Vagina (tissue), 2 donors: ENCODE data around the gene CD47. TPM values are rescaled to one million over a fixed set of nuclear protein-coding genes. Genes with fewer than 3 reads are reported as not detected.

ENCODE experiments used
- DNase-seq, 2 donors: peaks; one replicate each; pipeline ENCODE4 v3.0.0-alpha.2; 2017; ENCODE audit errors: extremely low spot score in 2 of 2
- H3K27ac ChIP-seq: fragments of 200-600 bp; sonication (generic); one replicate; pipeline ENCODE4 v1.5.1; 2019
- H3K27me3 ChIP-seq: fragments of 200-600 bp; sonication (generic); one replicate; pipeline ENCODE4 v1.5.1; 2019
- H3K36me3 ChIP-seq, 2 donors: fragments of 200-600 bp; sonication (generic); one replicate each; pipeline ENCODE4 v1.5.1; 2017 to 2019
- H3K4me1 ChIP-seq: fragments of 200-600 bp; sonication (generic); one replicate; pipeline ENCODE4 v1.5.1; 2019
- H3K4me3 ChIP-seq, 2 donors: fragments of 200-600 bp; sonication (generic); 1 replicate in 1 of 2; 2 replicates in 1 of 2; pipeline ENCODE4 v1.5.1; 2016 to 2019
- H3K9me3 ChIP-seq: fragments of 200-600 bp; sonication (generic); one replicate; pipeline ENCODE4 v1.5.1; 2019
- CTCF ChIP-seq, 3 experiments: fragments of 450-650 bp in 2 of 3; fragments of 200-600 bp in 1 of 3; sonication (generic) in 1 of 3; IDR thresholded peaks; one replicate each; pipeline ENCODE4 v1.5.1; 2017 to 2019; ENCODE audit warnings: antibody characterized with exemption in 3 of 3, mild to moderate bottlenecking in 2 of 3, moderate library complexity in 2 of 3
- POLR2A ChIP-seq, 2 donors: fragments of 450-650 bp; IDR thresholded peaks; one replicate each; pipeline ENCODE4 v1.6.1; 2017; ENCODE audit warnings: antibody characterized with exemption in 2 of 2, mild to moderate bottlenecking in 2 of 2, moderate library complexity in 2 of 2
- POLR2AphosphoS5 ChIP-seq, 2 donors: sonication (generic); formaldehyde crosslinking; IDR thresholded peaks; one replicate each; pipeline ENCODE4 v1.9.0; 2017; ENCODE audit warnings: antibody characterized with exemption in 2 of 2, mild to moderate bottlenecking in 2 of 2, low read depth in 1 of 2; ENCODE audit not compliant: insufficient read depth in 1 of 2
- intact Hi-C: fragments of 100-400 bp; cut with DNase I; formaldehyde crosslinking; loops from one replicate; pipeline ENCODE4 v1.15.1; 2023
- total RNA-seq: library from RNA; depleted of rRNA; stranded (reverse); fragments of >200 nt; gene quantifications from one replicate; pipeline ENCODE4 v1.2.3, GENCODE V29; 2016

The CD47 gene
- total RNA-seq, 1 donor from 2014 or later = 51.3 TPM

DNA sequence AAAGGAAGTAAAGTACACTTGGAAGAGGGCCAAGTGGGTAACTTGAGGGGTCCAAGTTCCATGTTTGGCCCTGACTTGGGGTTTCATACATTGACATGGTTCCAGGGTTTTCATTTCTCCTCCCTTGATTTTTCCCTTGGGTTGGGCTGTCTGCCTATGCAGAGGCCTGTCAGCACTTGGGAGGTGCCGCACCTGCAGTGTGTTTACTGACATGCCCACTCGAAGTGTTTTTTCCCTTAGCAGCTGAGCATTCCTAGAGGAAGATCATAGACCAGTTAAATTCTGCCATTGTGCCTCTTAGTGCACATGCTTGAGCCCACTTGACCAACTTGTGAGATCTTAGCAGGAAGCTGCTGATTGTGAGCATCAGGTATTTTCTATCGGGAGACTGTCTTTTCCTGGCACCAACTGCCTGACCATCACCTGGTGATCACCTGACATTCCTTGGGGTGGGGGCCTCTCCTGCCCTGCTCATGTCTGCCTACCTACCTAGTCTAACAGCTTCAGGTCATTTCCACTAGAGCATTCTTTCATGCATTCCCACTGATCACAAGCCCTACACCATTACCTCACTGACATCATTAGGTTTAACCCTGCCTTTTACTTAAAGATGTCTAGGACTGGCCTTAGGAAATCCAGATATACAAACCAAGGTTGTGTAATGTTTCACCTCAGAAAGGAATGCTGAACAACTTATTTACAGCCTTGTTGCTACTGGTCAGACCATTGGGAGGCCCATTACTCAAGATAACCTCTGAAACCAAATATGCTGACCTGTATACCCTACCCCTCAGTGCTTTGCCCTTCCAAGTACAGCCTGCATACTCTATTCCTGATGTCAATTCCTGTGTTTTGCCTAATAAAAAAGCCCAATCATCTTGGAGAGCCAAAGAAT lies 68.3 kb downstream of the CD47 start:
- no peak for DNase-seq
- TF ChIP-seq CTCF (IDR thresholded peaks at IDR 0.05) (no peak), POLR2AphosphoS5 (IDR thresholded peaks at IDR 0.05; ENCODE audit: insufficient read depth in 1 of 2, low read depth in 1 of 2) (no peak), POLR2A (IDR thresholded peaks at IDR 0.05) (no peak)
- intact Hi-C loops = no loop called here
- Histone ChIP-seq H3K27ac (no peak overlapping the region), H3K4me3 (no peak overlapping the region), H3K36me3 (no peaks in the 10 kb centered on the region), H3K4me1 (peaks cover 9% of the 10 kb centered on the region), H3K9me3 (no peaks in the 10 kb centered on the region), H3K27me3 (no peaks in the 10 kb centered on the region)

DNA sequence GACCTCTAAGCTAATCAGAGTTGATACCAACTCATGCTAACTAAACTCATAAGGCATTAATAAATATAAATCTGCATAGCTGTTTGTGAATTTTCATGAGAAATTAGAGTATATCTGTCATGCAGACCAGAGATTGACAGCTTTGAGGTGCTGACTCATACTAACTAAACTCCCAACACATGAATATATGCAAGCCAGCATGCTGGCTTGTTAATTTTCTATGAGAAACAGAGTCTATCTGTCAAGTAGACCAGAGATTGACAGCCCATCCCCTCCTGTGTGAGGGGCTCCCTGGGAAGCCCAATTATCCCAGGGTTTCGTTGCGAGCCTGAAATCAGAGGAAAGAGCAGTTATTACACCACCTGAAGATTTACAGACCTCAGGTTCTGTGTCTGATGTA lies 69.3 kb downstream of the CD47 start:
- H3K27me3 ChIP-seq = no peaks in the 10 kb centered on the region
- no peak overlapping the region for H3K4me3 ChIP-seq
- no peak for TF ChIP-seq POLR2AphosphoS5 (IDR thresholded peaks at IDR 0.05; ENCODE audit: insufficient read depth in 1 of 2, low read depth in 1 of 2)
- no peak for TF ChIP-seq CTCF (IDR thresholded peaks at IDR 0.05)
- TF ChIP-seq POLR2A (IDR thresholded peaks at IDR 0.05) = no peak
- H3K4me1 ChIP-seq = peaks cover 9% of the 10 kb centered on the region
- H3K36me3 ChIP-seq = no peaks in the 10 kb centered on the region
- H3K9me3 ChIP-seq = no peaks in the 10 kb centered on the region
- intact Hi-C loops = no loop called here
- DNase-seq = no peak
- H3K27ac ChIP-seq = no peak overlapping the region

GRCh38 chr3:108021131-108021530 lies 69.7 kb downstream of the CD47 start:
- no peak for TF ChIP-seq POLR2A (IDR thresholded peaks at IDR 0.05)
- TF ChIP-seq CTCF (IDR thresholded peaks at IDR 0.05) = no peak
- TF ChIP-seq POLR2AphosphoS5 (IDR thresholded peaks at IDR 0.05; ENCODE audit: insufficient read depth in 1 of 2, low read depth in 1 of 2) = no peak
- Histone ChIP-seq H3K27ac (no peak overlapping the region), H3K27me3 (no peaks in the 10 kb centered on the region), H3K4me3 (no peak overlapping the region), H3K4me1 (peaks cover 9% of the 10 kb centered on the region), H3K9me3 (no peaks in the 10 kb centered on the region), H3K36me3 (no peaks in the 10 kb centered on the region)
- DNase-seq = no peak
- intact Hi-C loops = no loop called here

DNA sequence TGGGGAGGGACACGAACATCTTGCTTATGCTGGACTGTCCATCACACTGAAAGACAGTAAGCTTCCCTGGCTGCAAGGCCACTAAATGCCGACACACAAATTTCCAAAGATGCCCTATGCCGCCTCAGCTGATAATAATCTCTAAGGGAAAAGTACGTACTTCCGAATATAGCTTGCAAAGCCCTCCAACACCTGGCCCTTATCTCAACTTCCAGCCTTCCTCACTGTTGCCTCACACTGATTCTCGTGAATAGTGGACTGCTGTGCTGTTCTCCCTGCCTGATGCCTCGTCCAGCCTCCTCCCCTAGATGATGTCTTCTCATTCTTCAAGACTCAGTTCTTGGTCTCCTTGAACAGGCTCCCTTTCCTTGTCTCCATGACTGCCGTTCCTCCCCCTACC lies 72.3 kb downstream of the CD47 start:
- no peak for DNase-seq
- intact Hi-C loops = no loop called here
- no peaks in the 10 kb centered on the region for H3K36me3 ChIP-seq
- TF ChIP-seq POLR2AphosphoS5 (IDR thresholded peaks at IDR 0.05; ENCODE audit: insufficient read depth in 1 of 2, low read depth in 1 of 2) (no peak), CTCF (IDR thresholded peaks at IDR 0.05) (no peak), POLR2A (IDR thresholded peaks at IDR 0.05) (no peak)
- peaks cover 9% of the 10 kb centered on the region for H3K4me1 ChIP-seq
- no peak overlapping the region for H3K27ac ChIP-seq
- H3K9me3 ChIP-seq = no peaks in the 10 kb centered on the region
- H3K27me3 ChIP-seq = no peaks in the 10 kb centered on the region
- no peak overlapping the region for H3K4me3 ChIP-seq

DNA sequence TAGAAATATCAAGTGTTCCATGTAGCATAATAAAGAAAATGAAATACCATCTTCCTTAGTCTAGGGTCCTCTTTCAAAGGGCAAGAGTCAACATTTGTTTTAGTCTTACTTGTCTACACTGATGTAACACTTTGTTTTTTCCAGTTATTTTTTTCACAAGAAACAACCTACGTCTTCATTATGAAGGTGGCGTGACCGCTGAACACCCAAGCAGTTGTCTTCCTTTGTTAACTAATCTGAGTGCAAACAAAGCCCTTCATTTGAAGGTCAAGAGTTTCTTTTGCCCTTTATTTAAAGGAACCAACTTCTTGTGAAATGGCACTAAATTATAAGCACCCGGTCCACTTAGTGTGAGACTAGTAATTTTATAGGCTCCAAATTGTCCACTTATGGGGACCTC lies 73.2 kb downstream of the CD47 start:
- no peak for TF ChIP-seq CTCF (IDR thresholded peaks at IDR 0.05)
- no peak for TF ChIP-seq POLR2A (IDR thresholded peaks at IDR 0.05)
- no peak for TF ChIP-seq POLR2AphosphoS5 (IDR thresholded peaks at IDR 0.05; ENCODE audit: insufficient read depth in 1 of 2, low read depth in 1 of 2)

More for the DNA sequence above, 73.2 kb downstream of the CD47 start:
- Histone ChIP-seq H3K27me3 (no peaks in the 10 kb centered on the region), H3K36me3 (no peaks in the 10 kb centered on the region), H3K4me3 (no peak overlapping the region), H3K4me1 (peaks cover 9% of the 10 kb centered on the region), H3K27ac (no peak overlapping the region), H3K9me3 (no peaks in the 10 kb centered on the region)
- intact Hi-C loops = no loop called here
- DNase-seq = no peak
